ENCODE data around the gene ZFHX3. TPM values are rescaled to one million over a fixed set of nuclear protein-coding genes. Genes with fewer than 3 reads are reported as not detected.

The ZFHX3 gene
- total and polyA plus RNA-seq, 2 donors (not counting 1 experiment from before 2014, with no cell fraction given), result 4.7 to 7.3 TPM

DNA sequence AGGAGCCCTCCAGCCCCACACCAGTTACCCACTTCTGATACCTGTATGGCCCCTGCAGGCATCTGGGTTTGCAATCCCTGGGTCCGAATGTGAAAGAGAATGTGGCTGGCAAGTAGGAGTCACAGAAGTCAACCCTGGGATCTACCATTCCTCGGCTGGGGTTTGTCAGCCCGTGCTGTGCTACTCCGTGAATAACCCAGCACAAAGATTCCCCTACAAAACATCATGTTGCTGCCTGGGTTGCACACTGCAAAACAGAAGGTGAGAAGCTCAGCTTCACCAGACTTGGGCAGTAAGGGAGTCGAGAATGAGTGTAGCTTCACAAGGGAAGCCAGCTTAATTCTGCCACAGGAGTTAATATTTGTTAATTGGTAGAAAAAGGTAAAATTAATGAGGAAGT, 137.1 kb downstream of the ZFHX3 start:
- Histone ChIP-seq H3K9ac (ENCODE audit: insufficient read depth, low read length) (no peak overlapping the region), H4K20me1 (ENCODE audit: control insufficient read depth, extremely low read depth, insufficient read depth, low read length) (no peaks in the 10 kb centered on the region), H3K27ac (ENCODE audit: insufficient read depth, low read length) (no peak overlapping the region)

DNA sequence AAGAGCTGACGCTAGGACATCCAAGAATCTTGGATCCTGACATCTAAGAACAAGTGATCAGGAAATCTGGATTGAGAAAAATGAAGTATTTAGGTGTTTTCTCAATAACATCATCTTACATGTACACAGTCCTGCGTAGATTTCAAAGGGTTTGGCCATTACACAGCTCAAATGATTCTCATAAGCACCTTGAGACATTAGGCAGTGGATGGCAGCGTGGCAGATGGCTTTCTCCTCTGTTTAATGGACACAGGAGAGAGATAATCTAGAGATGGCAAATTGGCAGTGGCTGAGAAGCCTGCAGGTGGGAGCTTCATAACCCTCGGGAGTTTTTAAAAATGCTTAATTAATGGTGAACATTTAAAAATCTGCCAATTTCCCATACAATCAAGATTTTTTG, 137.5 kb downstream of the ZFHX3 start:
- Histone ChIP-seq H4K20me1 (ENCODE audit: control insufficient read depth, extremely low read depth, insufficient read depth, low read length) (no peaks in the 10 kb centered on the region), H3K9ac (ENCODE audit: insufficient read depth, low read length) (no peak overlapping the region)

More for the DNA sequence above, 137.1 kb downstream of the ZFHX3 start:
- Histone ChIP-seq H3K27me3 (ENCODE audit: control insufficient read depth, insufficient read depth, low read length) (no peaks in the 10 kb centered on the region), H3K4me2 (ENCODE audit: extremely low read depth, insufficient read depth, low read length) (no peak overlapping the region), H2AFZ (ENCODE audit: low read length) (no peak overlapping the region), H3K36me3 (ENCODE audit: control insufficient read depth, insufficient read depth, low read length) (no peaks in the 10 kb centered on the region), H3K79me2 (ENCODE audit: control insufficient read depth, insufficient read depth, low read length) (peaks cover 10% of the 10 kb centered on the region), H3K9me3 (ENCODE audit: control insufficient read depth, insufficient read depth, low read depth, low read length) (no peaks in the 10 kb centered on the region), H3K4me3 (replicated peaks in 1 of 4; ENCODE audit: control extremely low read depth in 1 of 4, insufficient read depth in 1 of 4, low read depth in 3 of 4, low read length in 4 of 4) (no peak overlapping the region), H3K4me1 (ENCODE audit: control insufficient read depth, extremely low read depth, insufficient read depth, low read length) (peaks cover under 1% of the 10 kb centered on the region)
- TF ChIP-seq EZH2 (IDR thresholded peaks at IDR 0.05; ENCODE audit: low read length, missing control alignments), result no peak
- TF ChIP-seq, protein P1, sequence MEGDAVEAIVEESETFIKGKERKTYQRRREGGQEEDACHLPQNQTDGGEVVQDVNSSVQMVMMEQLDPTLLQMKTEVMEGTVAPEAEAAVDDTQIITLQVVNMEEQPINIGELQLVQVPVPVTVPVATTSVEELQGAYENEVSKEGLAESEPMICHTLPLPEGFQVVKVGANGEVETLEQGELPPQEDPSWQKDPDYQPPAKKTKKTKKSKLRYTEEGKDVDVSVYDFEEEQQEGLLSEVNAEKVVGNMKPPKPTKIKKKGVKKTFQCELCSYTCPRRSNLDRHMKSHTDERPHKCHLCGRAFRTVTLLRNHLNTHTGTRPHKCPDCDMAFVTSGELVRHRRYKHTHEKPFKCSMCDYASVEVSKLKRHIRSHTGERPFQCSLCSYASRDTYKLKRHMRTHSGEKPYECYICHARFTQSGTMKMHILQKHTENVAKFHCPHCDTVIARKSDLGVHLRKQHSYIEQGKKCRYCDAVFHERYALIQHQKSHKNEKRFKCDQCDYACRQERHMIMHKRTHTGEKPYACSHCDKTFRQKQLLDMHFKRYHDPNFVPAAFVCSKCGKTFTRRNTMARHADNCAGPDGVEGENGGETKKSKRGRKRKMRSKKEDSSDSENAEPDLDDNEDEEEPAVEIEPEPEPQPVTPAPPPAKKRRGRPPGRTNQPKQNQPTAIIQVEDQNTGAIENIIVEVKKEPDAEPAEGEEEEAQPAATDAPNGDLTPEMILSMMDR (conservative IDR thresholded peaks at IDR 0.05 in 1 of 2, IDR thresholded peaks at IDR 0.05 in 1 of 2; ENCODE audit: low read depth in 1 of 2, low read length in 2 of 2), result no peak
- DNase-seq (ENCODE audit: low read depth in 2 of 2), result no peak

DNA sequence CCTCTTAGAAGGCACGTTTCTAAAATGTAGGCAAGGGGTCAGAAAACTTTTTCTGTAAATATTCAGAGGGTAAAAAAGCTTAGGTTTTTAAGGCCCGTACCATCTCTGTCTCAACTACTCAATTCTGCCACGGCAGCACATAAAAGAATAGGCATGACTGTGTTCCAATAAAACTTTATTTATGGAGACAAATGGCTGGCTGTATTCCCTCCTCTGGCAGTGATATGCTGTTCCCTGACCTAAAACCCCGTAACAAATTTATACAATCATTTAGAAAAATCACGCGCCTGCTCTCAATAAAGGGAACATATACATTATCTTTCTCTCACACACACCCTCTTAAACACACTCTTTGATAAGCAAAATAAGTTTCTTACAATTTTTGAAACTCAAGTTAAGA, 138.7 kb downstream of the ZFHX3 start:
- no peak overlapping the region for H3K27ac ChIP-seq (ENCODE audit: insufficient read depth, low read length)
- H3K27me3 ChIP-seq (ENCODE audit: control insufficient read depth, insufficient read depth, low read length), result no peaks in the 10 kb centered on the region
- H2AFZ ChIP-seq (ENCODE audit: low read length), result no peak overlapping the region
- TF ChIP-seq, protein P1 (conservative IDR thresholded peaks at IDR 0.05 in 1 of 2, IDR thresholded peaks at IDR 0.05 in 1 of 2; ENCODE audit: low read depth in 1 of 2, low read length in 2 of 2), result no peak
- no peak for TF ChIP-seq EZH2 (IDR thresholded peaks at IDR 0.05; ENCODE audit: low read length, missing control alignments)
- no peaks in the 10 kb centered on the region for H3K9me3 ChIP-seq (ENCODE audit: control insufficient read depth, insufficient read depth, low read depth, low read length)
- H3K79me2 ChIP-seq (ENCODE audit: control insufficient read depth, insufficient read depth, low read length), result peaks cover 9% of the 10 kb centered on the region
- no peak overlapping the region for H3K4me3 ChIP-seq (replicated peaks in 1 of 4; ENCODE audit: control extremely low read depth in 1 of 4, insufficient read depth in 1 of 4, low read depth in 3 of 4, low read length in 4 of 4)
- H4K20me1 ChIP-seq (ENCODE audit: control insufficient read depth, extremely low read depth, insufficient read depth, low read length), result no peaks in the 10 kb centered on the region
- H3K4me1 ChIP-seq (ENCODE audit: control insufficient read depth, extremely low read depth, insufficient read depth, low read length), result peaks cover 2% of the 10 kb centered on the region
- DNase-seq (ENCODE audit: low read depth in 2 of 2), result no peak
- H3K36me3 ChIP-seq (ENCODE audit: control insufficient read depth, insufficient read depth, low read length), result no peaks in the 10 kb centered on the region
- H3K9ac ChIP-seq (ENCODE audit: insufficient read depth, low read length), result no peak overlapping the region
- no peak overlapping the region for H3K4me2 ChIP-seq (ENCODE audit: extremely low read depth, insufficient read depth, low read length)

More for the DNA sequence above, 137.5 kb downstream of the ZFHX3 start:
- Histone ChIP-seq H3K27me3 (ENCODE audit: control insufficient read depth, insufficient read depth, low read length) (no peaks in the 10 kb centered on the region), H3K4me1 (ENCODE audit: control insufficient read depth, extremely low read depth, insufficient read depth, low read length) (peaks cover 2% of the 10 kb centered on the region), H3K79me2 (ENCODE audit: control insufficient read depth, insufficient read depth, low read length) (peaks cover 10% of the 10 kb centered on the region), H2AFZ (ENCODE audit: low read length) (no peak overlapping the region), H3K36me3 (ENCODE audit: control insufficient read depth, insufficient read depth, low read length) (no peaks in the 10 kb centered on the region), H3K27ac (ENCODE audit: insufficient read depth, low read length) (no peak overlapping the region), H3K4me3 (replicated peaks in 1 of 4; ENCODE audit: control extremely low read depth in 1 of 4, insufficient read depth in 1 of 4, low read depth in 3 of 4, low read length in 4 of 4) (no peak overlapping the region), H3K4me2 (ENCODE audit: extremely low read depth, insufficient read depth, low read length) (no peak overlapping the region), H3K9me3 (ENCODE audit: control insufficient read depth, insufficient read depth, low read depth, low read length) (no peaks in the 10 kb centered on the region)
- TF ChIP-seq EZH2 (IDR thresholded peaks at IDR 0.05; ENCODE audit: low read length, missing control alignments), result no peak
- TF ChIP-seq, protein P1 (conservative IDR thresholded peaks at IDR 0.05 in 1 of 2, IDR thresholded peaks at IDR 0.05 in 1 of 2; ENCODE audit: low read depth in 1 of 2, low read length in 2 of 2), result no peak
- DNase-seq (ENCODE audit: low read depth in 2 of 2), result no peak

All from fibroblast of lung (primary cell).